HL-60 (cell line): ENCODE results near the gene CRPPA.

Source experiments
- DNase-seq, 2 experiments: peaks; one replicate each; pipeline ENCODE4 v3.0.0-alpha.2; 2010 to 2020; ENCODE audit warnings: low read depth in 1 of 2, low spot score in 1 of 2
- H3K27ac ChIP-seq: fragments of 250-450 bp; sonication (Bioruptor Pico); replicated peaks from 2 replicates; pipeline ENCODE4 v1.5.1; 2020; ENCODE audit warnings: mild to moderate bottlenecking, moderate library complexity
- H3K27me3 ChIP-seq: fragments of 250-450 bp; sonication (Bioruptor Pico); 2 replicates; pipeline ENCODE4 v1.5.1; 2021; ENCODE audit warnings: mild to moderate bottlenecking, moderate library complexity; ENCODE audit not compliant: insufficient read depth, poor library complexity, severe bottlenecking
- H3K4me3 ChIP-seq: replicated peaks from 2 replicates; pipeline ENCODE4 v1.5.1; 2011; ENCODE audit warnings: mild to moderate bottlenecking, control low read depth, low read length; ENCODE audit not compliant: insufficient read depth
- CTCF ChIP-seq: IDR thresholded peaks from one replicate; pipeline ENCODE4 v1.5.1; 2011; ENCODE audit warnings: low read length, control low read depth, inconsistent platforms; ENCODE audit not compliant: insufficient read depth
- GABPA ChIP-seq: IDR thresholded peaks from 2 replicates; pipeline ENCODE4 v1.6.1; 2012; ENCODE audit warnings: low read depth
- POLR2AphosphoS5 ChIP-seq: IDR thresholded peaks from 2 replicates; pipeline ENCODE4 v1.6.1; 2012; ENCODE audit warnings: low read depth
- REST ChIP-seq: IDR thresholded peaks from 2 replicates; pipeline ENCODE4 v1.6.1; 2012; ENCODE audit warnings: low read depth; ENCODE audit not compliant: insufficient replicate concordance
- SPI1 ChIP-seq: IDR thresholded peaks from 2 replicates; pipeline ENCODE4 v1.6.1; 2012; ENCODE audit warnings: low read depth, mild to moderate bottlenecking, borderline replicate concordance

CRPPA gene

GRCh38 chr7:16411391-16411790 lies 9.9 kb downstream of the CRPPA start:
- no peak overlapping the region for H3K4me3 ChIP-seq
- DNase-seq = no peak
- H3K27me3 ChIP-seq = no peaks in the 10 kb centered on the region
- TF ChIP-seq GABPA = no peak
- TF ChIP-seq REST = no peak
- TF ChIP-seq SPI1 = no peak
- no peak for TF ChIP-seq CTCF
- TF ChIP-seq POLR2AphosphoS5 = no peak
- H3K27ac ChIP-seq = no peak overlapping the region

- no peak for DNase-seq
- Histone ChIP-seq H3K27me3 (no peaks in the 10 kb centered on the region), H3K4me3 (no peak overlapping the region), H3K27ac (no peak overlapping the region)
- TF ChIP-seq SPI1 = no peak
Measured at GRCh38 chr7:16409777-16410176, 11.6 kb downstream of the CRPPA start.

GRCh38 chr7:16404636-16405035 lies 16.7 kb downstream of the CRPPA start:
- no peak for DNase-seq
- Histone ChIP-seq H3K4me3 (no peak overlapping the region), H3K27me3 (no peaks in the 10 kb centered on the region), H3K27ac (no peak overlapping the region)
- TF ChIP-seq GABPA = no peak
- no peak for TF ChIP-seq POLR2AphosphoS5
- TF ChIP-seq REST = no peak
- TF ChIP-seq CTCF = no peak
- TF ChIP-seq SPI1 = no peak

GRCh38 chr7:16403475-16403874 lies 17.9 kb downstream of the CRPPA start:
- Histone ChIP-seq H3K27ac (no peak overlapping the region), H3K27me3 (no peaks in the 10 kb centered on the region), H3K4me3 (no peak overlapping the region)
- DNase-seq = no peak
- TF ChIP-seq SPI1 (no peak), CTCF (no peak), REST (no peak), POLR2AphosphoS5 (no peak), GABPA (no peak)
